Natural killer cell treated with Interleukin-12 subunit alpha and Interleukin-12 subunit beta and Interleukin-15 and Interleukin-18, amount 100 ng/mL, for 72 hours (primary cell): ENCODE data around the gene RPS2. TPM values are rescaled to one million over a fixed set of nuclear protein-coding genes. Genes with fewer than 3 reads are reported as not detected.
"Not testable (repeated sequence)": the region's sequence is repeated elsewhere in the genome, so short reads cannot be mapped to it uniquely, and the experiment has no call there.

Source experiments
- ATAC-seq, 2 donors: fragments of 150-1000 bp; cut with Tn5 transposase in 1 of 2; sonication (Bioruptor Pico), chemical (Tn5 transposase) in 1 of 2; 2 replicates each; pipeline ENCODE4 v1.10.0; 2021
- DNase-seq: peaks from one replicate; pipeline ENCODE4 v3.0.0; 2022; ENCODE audit warnings: low spot score
- H3K27ac Mint-ChIP-seq, 2 donors: 1 replicate in 1 of 2; 2 replicates in 1 of 2; pipeline ENCODE4 v1.8.0; 2022; ENCODE audit warnings: mixed read lengths in 2 of 2, mild to moderate bottlenecking in 1 of 2, moderate library complexity in 1 of 2
- H3K27me3 Mint-ChIP-seq, 2 donors: 1 replicate in 1 of 2; 2 replicates in 1 of 2; pipeline ENCODE4 v1.8.0; 2022; ENCODE audit warnings: mixed read lengths in 2 of 2
- H3K36me3 Mint-ChIP-seq: one replicate; pipeline ENCODE4 v1.8.0; 2022; ENCODE audit warnings: mixed read lengths
- H3K4me1 Mint-ChIP-seq, 2 donors: 1 replicate in 1 of 2; 2 replicates in 1 of 2; pipeline ENCODE4 v1.8.0; 2022; ENCODE audit warnings: low read depth in 2 of 2, mixed read lengths in 2 of 2, mild to moderate bottlenecking in 1 of 2
- H3K4me3 Mint-ChIP-seq: one replicate; pipeline ENCODE4 v1.8.0; 2022; ENCODE audit warnings: mixed read lengths
- H3K9me3 Mint-ChIP-seq: 2 replicates; pipeline ENCODE4 v1.8.0; 2022; ENCODE audit warnings: mixed read lengths
- total RNA-seq, 2 donors: library from RNA; stranded (reverse); gene quantifications; one replicate each; pipeline ENCODE4 v1.2.3, GENCODE V29; 2022

Gene RPS2
- total RNA-seq = 1,000 to 10,000 TPM; 2,056 to 2,952 TPM

DNA sequence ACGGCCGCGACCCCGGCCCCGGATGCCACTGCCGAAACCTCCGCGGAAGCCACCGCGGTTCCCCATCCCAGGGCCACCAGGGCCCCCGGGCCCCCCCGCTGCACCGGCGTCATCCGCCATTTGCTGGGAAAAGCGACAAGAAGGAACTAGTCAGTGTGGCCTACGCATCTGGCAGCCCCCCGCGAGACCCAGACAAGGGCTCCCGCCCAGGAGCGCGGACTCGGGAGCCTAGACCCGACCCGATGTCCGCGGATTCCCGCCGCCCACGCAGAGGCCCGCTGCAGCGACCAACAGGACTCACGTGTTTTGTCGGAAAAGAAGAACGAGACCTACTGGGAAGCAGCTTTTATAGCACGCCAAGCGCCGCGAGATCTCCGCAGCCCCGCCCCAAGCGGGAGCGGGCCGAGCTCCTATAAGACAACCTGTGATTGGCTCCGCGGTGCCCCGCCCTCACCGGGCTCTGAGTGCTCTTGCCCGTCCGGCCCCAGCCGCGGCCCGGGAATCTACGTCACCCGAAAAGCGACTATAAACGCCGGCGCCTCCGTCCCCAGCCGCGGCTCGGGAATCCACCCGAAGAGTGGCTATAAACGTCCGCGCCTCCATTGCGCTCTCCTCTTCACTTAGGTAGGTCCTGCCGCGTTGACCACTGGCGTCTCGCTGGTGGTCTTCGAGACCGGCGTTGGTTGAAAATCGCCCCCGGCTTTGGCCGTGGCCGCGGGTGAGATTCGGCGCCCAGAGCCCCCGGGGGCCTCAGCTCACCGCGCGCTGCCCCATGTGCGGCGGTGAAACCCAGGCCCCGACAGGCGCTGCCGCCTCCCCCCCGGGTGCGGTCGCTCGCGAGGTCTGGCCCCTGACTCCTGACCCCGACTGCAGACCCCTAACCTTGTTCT is at the start of gene RPS2:
TSS of gene RPS2 (minus strand) at position 321 of the 890 bp plus-strand sequence. CDS start at position 120, 201 bp downstream.
- Mint-ChIP-seq H3K27ac (peak within 1 kb of the TSS; percentile 94 to 95), H3K4me3 (peak within 1 kb of the TSS; percentile 100), H3K9me3 (no peaks in the 10 kb centered on the region), H3K27me3 (no peaks in the 10 kb centered on the region), H3K36me3 (peaks cover 19% of the 10 kb centered on the region), H3K4me1 (peaks cover 28 to 36% of the 10 kb centered on the region in 2 donors)
- peak; percentile 93 to 98 for ATAC-seq
- peak; percentile 99 for DNase-seq

- DNase-seq (no peak), ATAC-seq (no peak)
- peaks cover 7 to 13% of the 10 kb centered on the region in 2 donors for H3K4me1 Mint-ChIP-seq
- no peak overlapping the region for H3K4me3 Mint-ChIP-seq
- H3K9me3 Mint-ChIP-seq = no peaks in the 10 kb centered on the region
- no peaks in the 10 kb centered on the region for H3K36me3 Mint-ChIP-seq
- peaks cover 0 to 2% of the 10 kb centered on the region in 2 donors for H3K27me3 Mint-ChIP-seq
- no peak overlapping the region for H3K27ac Mint-ChIP-seq
Measured at GRCh38 chr16:2013527-2013926, 48.9 kb upstream of the RPS2 start.

DNA sequence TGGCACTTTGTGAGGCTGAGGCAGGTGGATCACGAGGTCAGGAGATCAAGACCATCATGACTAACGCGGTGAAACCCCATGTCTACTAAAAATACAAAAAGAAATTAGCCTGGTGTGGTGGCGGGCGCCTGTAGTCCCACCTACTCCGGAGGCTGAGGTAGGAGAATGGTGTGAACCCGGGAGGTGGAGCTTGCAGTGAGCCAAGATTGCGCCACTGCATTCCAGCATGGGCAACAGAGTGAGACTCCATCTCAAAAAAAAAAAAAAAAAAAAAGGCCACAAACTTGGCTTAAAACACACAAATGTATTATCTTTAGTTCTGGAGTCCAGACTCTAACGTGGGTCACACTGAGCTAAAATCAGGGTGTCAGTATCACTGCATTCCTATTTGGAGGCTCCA is 47.1 kb upstream of the RPS2 start:
- not testable (repeated sequence) for H3K27ac Mint-ChIP-seq, H3K4me3 Mint-ChIP-seq, ATAC-seq, H3K36me3 Mint-ChIP-seq, H3K9me3 Mint-ChIP-seq, H3K27me3 Mint-ChIP-seq, DNase-seq
- H3K4me1 Mint-ChIP-seq = peaks cover 20 to 27% of the 10 kb centered on the region in 2 donors

DNA sequence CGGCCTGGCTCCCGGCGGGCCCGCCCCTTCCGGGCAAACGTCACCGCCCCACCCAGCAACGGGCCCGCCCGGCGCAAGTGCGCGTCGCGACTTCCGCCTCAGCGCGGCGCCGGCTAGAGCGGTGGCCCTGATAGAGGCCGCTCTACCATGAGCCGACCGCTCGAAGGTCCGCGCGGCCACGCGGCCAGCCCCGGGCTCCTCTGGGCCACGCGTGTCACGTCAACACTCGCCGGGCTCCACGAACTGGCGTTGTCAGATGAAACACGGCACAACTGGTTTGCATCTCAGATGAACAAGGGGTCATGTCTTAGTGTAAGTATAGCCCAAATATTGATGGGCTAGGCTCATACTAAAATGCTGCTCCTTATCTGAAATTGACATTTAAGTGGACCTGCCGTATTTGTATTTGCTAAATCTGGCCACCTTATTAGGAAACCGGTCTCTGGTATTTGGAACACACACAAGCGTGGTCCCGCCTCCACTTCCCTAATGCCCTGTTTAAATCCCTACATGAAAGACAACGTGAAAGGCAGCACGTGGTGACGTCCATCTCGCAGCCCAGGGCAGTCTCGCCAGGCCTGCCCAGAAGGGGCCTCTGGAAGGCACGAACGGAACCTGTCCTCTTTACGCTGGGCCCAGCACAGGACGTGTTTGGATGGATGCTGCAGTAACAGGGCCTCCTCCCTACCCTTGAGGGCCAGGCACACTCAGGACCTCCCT is 45.3 kb upstream of the RPS2 start, which contains the start of gene ZNF598:
TSS of gene ZNF598 (minus strand) at position 31 of the 720 bp plus-strand sequence.
- peak; percentile 89 for DNase-seq
- H3K4me3 Mint-ChIP-seq = peak within 1 kb of the TSS; percentile 97
- no peaks in the 10 kb centered on the region for H3K36me3 Mint-ChIP-seq

DNA sequence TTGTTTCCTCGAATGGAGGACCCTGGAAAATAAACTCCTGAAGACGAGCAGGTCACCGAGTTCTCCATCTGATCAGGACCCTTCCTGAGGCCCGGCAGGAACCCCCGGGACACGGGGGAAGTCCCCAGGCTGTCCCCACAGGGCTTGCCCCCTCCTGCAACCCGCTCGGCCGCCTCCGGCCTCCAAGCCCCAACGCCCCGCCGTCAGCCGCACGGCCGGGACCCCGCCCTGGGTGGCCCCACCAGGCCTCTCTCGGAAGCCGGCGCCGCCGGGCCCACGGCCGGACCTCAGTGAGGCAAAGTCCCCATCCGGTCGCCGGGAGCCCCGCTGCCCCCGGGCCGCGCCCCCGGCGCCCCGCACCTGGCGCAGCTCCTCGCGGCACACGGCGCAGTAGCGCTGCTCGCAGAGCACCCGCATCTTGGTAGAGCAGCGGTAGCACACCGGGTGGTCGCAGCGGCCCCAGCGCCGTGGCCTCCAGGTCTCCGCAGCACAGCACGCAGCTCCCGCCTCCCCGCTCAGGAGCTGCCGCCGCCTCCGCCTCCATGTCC is 44.6 kb upstream of the RPS2 start:
- ATAC-seq = peak; percentile 47 to 53
- DNase-seq = no peak
- Mint-ChIP-seq H3K27ac (peak overlapping the region; percentile 81 to 86), H3K36me3 (no peaks in the 10 kb centered on the region), H3K27me3 (no peaks in the 10 kb centered on the region), H3K4me1 (peaks cover 30 to 37% of the 10 kb centered on the region in 2 donors), H3K4me3 (peak overlapping the region; percentile 95), H3K9me3 (no peaks in the 10 kb centered on the region)

More for the DNA sequence above, 45.3 kb upstream of the RPS2 start, which contains the start of gene ZNF598:
- Mint-ChIP-seq H3K27ac (peak within 1 kb of the TSS; percentile 96), H3K9me3 (no peaks in the 10 kb centered on the region), H3K27me3 (no peaks in the 10 kb centered on the region), H3K4me1 (peaks cover 28 to 37% of the 10 kb centered on the region in 2 donors)
- ATAC-seq = peak; percentile 97 to 99

GRCh38 chr16:2008631-2009163 is 44.1 kb upstream of the RPS2 start:
- no peaks in the 10 kb centered on the region for H3K36me3 Mint-ChIP-seq
- H3K27ac Mint-ChIP-seq = peak overlapping the region; percentile 81 to 86
- DNase-seq = no peak
- H3K4me1 Mint-ChIP-seq = peaks cover 30 to 37% of the 10 kb centered on the region in 2 donors
- ATAC-seq = peak in 1 of 2 donors; percentile 6
- H3K4me3 Mint-ChIP-seq = peak overlapping the region; percentile 95
- H3K9me3 Mint-ChIP-seq = no peaks in the 10 kb centered on the region
- no peaks in the 10 kb centered on the region for H3K27me3 Mint-ChIP-seq

DNA sequence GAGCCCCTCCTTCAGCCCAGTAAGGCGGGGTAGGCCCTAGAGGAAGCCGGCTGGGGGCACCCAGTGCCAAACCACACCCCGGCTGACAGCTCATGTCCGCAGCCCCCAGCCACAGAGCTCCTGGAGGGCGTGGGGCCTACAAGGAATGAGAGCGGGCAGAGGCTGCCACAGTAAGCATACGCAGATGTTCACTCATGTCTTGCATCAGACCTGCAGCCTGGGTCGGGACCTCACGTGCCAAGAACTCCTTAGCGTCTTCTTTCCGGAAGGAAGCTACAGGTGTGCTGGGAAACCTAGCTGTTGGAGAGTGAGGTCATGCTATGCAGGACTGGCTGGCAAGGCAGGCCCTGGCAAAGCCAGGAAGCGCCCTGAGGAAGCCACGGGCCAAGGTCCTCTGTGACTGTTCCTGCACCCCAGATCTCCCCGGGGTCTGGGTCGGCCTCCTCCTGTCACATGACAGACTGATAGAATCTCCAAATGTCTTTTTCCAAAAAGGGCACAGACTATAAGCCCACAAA is 43.4 kb upstream of the RPS2 start:
- H3K27me3 Mint-ChIP-seq = no peaks in the 10 kb centered on the region
- DNase-seq = no peak
- no peaks in the 10 kb centered on the region for H3K9me3 Mint-ChIP-seq
- H3K36me3 Mint-ChIP-seq = no peaks in the 10 kb centered on the region
- no peak for ATAC-seq
- H3K27ac Mint-ChIP-seq = peak overlapping the region; percentile 81 to 86
- H3K4me3 Mint-ChIP-seq = peak overlapping the region; percentile 95
- H3K4me1 Mint-ChIP-seq = peaks cover 30 to 37% of the 10 kb centered on the region in 2 donors

DNA sequence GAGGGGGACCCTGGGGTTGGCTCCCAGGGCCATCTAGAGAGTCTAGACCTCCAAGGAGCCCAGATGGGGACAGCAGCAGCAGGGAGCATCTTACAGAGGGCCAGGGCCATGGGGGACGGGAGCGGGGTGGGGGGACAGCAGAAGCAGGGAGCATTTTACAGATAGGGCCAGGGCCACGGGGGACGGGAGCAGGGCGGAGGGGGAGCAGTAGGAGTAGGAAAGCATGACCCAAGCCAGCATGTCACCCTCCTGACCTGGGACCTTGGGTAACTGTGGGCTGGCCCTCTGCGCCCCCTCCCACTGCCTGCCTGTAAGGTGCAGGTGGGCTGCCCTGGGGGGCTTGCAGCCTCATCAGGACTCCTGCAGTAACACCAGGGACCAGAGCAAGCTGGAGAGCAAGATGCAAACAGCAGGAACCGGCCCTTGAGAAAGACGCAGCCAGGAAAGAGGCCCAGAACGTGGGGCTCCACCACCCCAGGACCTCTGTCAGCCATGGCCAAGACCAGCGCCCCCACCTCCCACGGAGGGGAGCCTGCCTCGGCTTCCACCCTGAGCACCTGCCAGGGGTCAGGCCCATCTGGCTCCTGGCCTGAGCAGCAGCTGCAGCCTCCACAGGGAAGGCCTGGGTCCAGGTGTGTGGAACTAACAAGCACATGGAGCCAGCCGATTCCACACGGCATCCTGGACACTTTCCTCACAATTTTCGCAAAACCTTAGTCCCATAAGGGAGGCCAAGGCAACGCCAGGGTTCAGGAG is 42.6 kb upstream of the RPS2 start:
- H3K27ac Mint-ChIP-seq = peak overlapping the region; percentile 81 to 86
- ATAC-seq (no peak), DNase-seq (no peak)
- no peaks in the 10 kb centered on the region for H3K27me3 Mint-ChIP-seq
- peak overlapping the region; percentile 95 for H3K4me3 Mint-ChIP-seq
- peaks cover 32 to 37% of the 10 kb centered on the region in 2 donors for H3K4me1 Mint-ChIP-seq
- H3K36me3 Mint-ChIP-seq = no peaks in the 10 kb centered on the region
- H3K9me3 Mint-ChIP-seq = no peaks in the 10 kb centered on the region

- Mint-ChIP-seq H3K9me3 (no peaks in the 10 kb centered on the region), H3K4me3 (peak overlapping the region; percentile 95), H3K27me3 (no peaks in the 10 kb centered on the region), H3K4me1 (peaks cover 32 to 37% of the 10 kb centered on the region in 2 donors), H3K27ac (peak overlapping the region in 1 of 2 donors; percentile 63), H3K36me3 (no peaks in the 10 kb centered on the region)
- DNase-seq (no peak), ATAC-seq (no peak)
Measured at GRCh38 chr16:2006317-2006716, 41.7 kb upstream of the RPS2 start.

GRCh38 chr16:2005646-2006045 is 41.0 kb upstream of the RPS2 start:
- peaks cover 32 to 37% of the 10 kb centered on the region in 2 donors for H3K4me1 Mint-ChIP-seq
- peak overlapping the region; percentile 95 for H3K4me3 Mint-ChIP-seq
- no peak overlapping the region for H3K27ac Mint-ChIP-seq
- ATAC-seq (no peak), DNase-seq (no peak)
- no peaks in the 10 kb centered on the region for H3K27me3 Mint-ChIP-seq
- H3K36me3 Mint-ChIP-seq = no peaks in the 10 kb centered on the region
- no peaks in the 10 kb centered on the region for H3K9me3 Mint-ChIP-seq

- Mint-ChIP-seq H3K27ac (no peak overlapping the region), H3K36me3 (no peaks in the 10 kb centered on the region), H3K4me3 (no peak overlapping the region), H3K4me1 (peaks cover 28 to 30% of the 10 kb centered on the region in 2 donors), H3K27me3 (no peaks in the 10 kb centered on the region), H3K9me3 (no peaks in the 10 kb centered on the region)
- ATAC-seq (no peak), DNase-seq (no peak)
Measured at GRCh38 chr16:2004795-2005517, 40.3 kb upstream of the RPS2 start.
